Fibroblast of the aortic adventitia (primary cell): ENCODE data around the gene VOPP1. TPM values are rescaled to one million over a fixed set of nuclear protein-coding genes. Genes with fewer than 3 reads are reported as not detected.

Source experiments
- DNase-seq: peaks from one replicate; pipeline ENCODE4 v3.0.0-alpha.2; 2010; ENCODE audit warnings: low read depth
- H3K4me3 ChIP-seq: 2 replicates; pipeline ENCODE4 v1.5.1; 2011; ENCODE audit warnings: low read depth, mild to moderate bottlenecking, control low read depth, low read length, moderate library complexity
- total RNA-seq: library from RNA; depleted of rRNA; stranded (reverse); fragments of >200 nt; gene quantifications from 2 replicates; pipeline ENCODE4 v1.2.3, GENCODE V29; 2012; ENCODE audit warnings: low replicate concordance
- TF ChIP-seq, protein P1 (sequence below): IDR thresholded peaks from 2 replicates; pipeline ENCODE4 v1.5.1; 2011; ENCODE audit warnings: mild to moderate bottlenecking, low read length, control low read depth, inconsistent platforms; ENCODE audit not compliant: insufficient read depth

Gene VOPP1
- total RNA-seq, 1 donor = 89.4 TPM

DNA sequence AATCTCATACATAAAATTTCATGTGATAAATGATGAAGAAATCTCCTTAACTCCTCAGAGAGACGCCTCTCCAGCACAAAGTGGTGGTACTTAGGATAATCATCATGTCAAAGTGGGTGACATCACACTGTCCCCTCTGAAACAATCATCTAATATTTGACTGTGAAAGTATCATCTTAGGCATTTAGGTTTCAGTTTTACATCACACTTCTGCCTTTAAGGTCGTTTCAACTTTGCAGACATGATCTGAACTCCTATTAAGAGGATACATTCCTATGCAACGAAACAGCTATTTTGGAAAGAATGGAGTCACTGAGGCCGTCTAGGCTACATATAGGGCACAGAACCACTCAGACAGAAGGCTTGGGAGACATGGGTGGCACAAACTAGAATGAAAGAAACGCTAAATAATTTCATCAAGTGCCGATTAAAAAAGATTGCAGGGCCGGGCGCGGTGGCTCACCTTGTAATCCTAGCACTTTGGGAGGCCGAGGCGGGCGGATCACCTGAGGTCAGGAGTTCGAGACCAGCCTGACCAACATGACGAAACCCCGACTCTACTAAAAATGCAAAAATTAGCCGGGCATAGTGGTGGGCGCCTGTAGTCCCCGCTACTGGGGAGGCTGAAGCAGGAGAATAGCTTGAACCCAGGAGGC lies 2.0 kb downstream of the VOPP1 start:
- TF ChIP-seq, protein P1, sequence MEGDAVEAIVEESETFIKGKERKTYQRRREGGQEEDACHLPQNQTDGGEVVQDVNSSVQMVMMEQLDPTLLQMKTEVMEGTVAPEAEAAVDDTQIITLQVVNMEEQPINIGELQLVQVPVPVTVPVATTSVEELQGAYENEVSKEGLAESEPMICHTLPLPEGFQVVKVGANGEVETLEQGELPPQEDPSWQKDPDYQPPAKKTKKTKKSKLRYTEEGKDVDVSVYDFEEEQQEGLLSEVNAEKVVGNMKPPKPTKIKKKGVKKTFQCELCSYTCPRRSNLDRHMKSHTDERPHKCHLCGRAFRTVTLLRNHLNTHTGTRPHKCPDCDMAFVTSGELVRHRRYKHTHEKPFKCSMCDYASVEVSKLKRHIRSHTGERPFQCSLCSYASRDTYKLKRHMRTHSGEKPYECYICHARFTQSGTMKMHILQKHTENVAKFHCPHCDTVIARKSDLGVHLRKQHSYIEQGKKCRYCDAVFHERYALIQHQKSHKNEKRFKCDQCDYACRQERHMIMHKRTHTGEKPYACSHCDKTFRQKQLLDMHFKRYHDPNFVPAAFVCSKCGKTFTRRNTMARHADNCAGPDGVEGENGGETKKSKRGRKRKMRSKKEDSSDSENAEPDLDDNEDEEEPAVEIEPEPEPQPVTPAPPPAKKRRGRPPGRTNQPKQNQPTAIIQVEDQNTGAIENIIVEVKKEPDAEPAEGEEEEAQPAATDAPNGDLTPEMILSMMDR = no peak
- H3K4me3 ChIP-seq = peak overlapping the region; percentile 82
- DNase-seq = peak; percentile 27

DNA sequence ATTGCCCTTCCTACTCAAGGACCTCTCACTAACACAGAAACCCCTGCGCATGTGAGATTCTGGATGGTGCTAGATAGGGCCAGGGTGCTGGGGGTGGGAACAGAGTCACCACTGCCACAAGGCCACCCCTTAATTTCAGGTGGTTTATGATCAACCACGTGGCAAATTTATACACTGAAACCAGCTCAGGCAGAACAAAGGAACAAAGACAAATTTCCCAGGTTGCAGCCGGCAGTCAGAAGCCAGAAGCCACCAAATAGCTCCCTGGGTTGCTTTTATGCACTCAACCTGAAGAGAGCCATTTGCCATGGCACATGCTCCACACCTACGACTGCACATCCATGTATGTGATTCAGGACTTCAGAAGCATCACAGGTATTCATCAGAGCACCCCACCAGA lies 2.5 kb downstream of the VOPP1 start:
- TF ChIP-seq, protein P1 = no peak
- no peak overlapping the region for H3K4me3 ChIP-seq

DNA sequence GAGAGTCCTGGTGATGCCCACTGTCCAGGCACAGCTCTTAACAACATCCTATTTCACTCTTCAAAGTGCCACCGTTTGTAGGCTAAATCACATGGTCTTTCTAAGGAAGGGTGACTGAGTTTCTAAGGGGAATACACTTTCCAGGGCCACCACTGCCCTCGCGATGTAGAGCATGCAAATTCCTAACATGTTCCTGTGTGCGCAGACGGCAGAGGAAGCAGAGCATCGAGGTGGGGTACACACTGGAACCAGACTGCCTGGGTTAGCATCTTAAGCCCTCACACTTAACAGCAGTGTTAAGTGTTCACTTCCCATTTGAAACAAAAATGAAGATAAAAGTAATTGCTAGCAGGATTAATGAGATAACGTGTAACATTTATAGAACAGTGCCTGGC lies 3.0 kb downstream of the VOPP1 start:
- no peak overlapping the region for H3K4me3 ChIP-seq
- no peak for DNase-seq
- TF ChIP-seq, protein P1 = no peak

More for the DNA sequence above, 2.5 kb downstream of the VOPP1 start:
- DNase-seq = no peak

DNA sequence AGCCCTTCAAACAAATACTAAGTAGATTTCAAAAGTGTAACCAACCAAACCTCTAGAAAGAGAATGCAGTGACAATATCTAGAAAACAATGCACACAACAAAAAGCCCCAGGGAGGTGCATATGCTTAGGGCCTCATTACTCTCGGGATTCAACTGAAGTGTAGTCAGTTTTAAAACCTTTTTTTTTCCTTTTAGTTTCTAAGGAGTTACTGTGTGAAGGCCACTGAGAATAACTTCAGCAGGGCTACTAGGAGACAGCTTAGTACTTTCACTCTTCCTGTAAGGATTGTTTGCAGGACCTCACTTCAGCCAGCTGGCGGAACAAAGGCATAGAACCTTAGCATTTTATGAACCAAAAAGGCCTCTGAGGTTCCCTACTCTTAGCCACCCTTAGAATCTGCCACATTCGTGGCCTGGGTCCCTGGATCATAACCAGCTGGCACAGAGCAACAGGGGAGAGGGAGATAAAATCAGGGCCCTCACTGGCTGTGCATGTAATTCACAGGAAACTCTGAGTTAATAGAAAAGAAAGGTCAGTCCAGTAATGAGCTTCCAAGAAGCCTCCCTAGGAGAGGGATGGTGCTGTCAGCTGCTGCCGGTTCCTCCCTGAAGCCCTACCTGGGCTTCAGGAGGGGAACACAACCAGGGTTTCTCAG lies 3.6 kb downstream of the VOPP1 start:
- peak; percentile 42 for DNase-seq

DNA sequence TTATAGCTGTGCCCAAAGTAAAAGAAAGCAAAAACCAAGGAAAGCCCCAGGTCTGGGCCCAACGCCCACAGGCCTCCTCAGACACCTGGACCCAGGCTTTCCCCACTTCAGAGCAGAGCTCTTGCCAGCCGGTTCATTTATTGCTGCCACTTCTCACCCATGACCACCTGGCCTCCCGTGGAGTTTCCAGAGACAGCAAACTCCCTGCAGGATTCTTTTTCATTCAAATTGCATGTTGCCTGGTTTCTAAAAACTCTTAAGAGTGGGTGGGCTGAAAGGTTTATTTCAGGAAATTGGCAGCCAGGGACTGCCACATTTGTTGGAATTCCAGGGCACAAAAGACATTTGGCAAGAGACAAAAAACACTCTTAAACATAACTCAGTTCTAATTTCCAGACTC lies 4.7 kb downstream of the VOPP1 start:
- no peak overlapping the region for H3K4me3 ChIP-seq
- TF ChIP-seq, protein P1 = no peak

More for the DNA sequence above, 3.6 kb downstream of the VOPP1 start:
- no peak overlapping the region for H3K4me3 ChIP-seq
- TF ChIP-seq, protein P1 = peak; percentile 26

DNA sequence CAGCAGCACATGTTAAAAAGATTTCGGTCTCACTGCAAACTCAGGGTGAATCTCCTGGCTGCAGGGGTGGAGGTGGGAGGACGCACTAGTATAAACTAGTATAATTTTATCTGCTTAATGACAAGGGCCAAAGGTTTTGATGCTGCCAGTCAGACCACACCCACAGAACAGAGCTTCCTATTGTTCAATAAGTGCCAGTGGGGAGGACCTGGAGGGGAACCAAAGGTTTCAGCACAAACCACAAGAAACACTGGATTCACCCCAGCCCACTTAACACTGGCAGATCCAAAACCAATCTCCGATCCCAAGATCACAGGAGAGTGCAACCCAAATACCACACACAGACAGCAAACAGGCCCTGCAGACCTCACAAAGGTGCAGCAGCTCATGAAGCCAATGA lies 6.6 kb downstream of the VOPP1 start:
- no peak for DNase-seq
- TF ChIP-seq, protein P1 = no peak
- H3K4me3 ChIP-seq = no peak overlapping the region

More for the DNA sequence above, 4.7 kb downstream of the VOPP1 start:
- no peak for DNase-seq
